Measurements from ENCODE around the gene PKLR.
A peak's percentile ranks its signal among the peaks of the same experiment; 100 is the strongest.
"Not testable (repeated sequence)": the region's sequence is repeated elsewhere in the genome, so short reads cannot be mapped to it uniquely, and the experiment has no call there.

PKLR gene

GRCh38 chr1:155247667-155248553, 53.3 kb downstream of the PKLR start:
- no peak overlapping the region for H3K4me3 ChIP-seq (ENCODE audit: low read length)
- H3K27me3 ChIP-seq (ENCODE audit: control insufficient read depth, insufficient read depth, low read length): no peaks in the 10 kb centered on the region
- no peaks in the 10 kb centered on the region for H3K9me3 ChIP-seq (ENCODE audit: control insufficient read depth, insufficient read depth, low read length)
- peaks cover 4% of the 10 kb centered on the region for H3K36me3 ChIP-seq (ENCODE audit: control insufficient read depth, insufficient read depth, low read length)
- no peak overlapping the region for H3K27ac ChIP-seq (ENCODE audit: low read length)
- peaks cover 4% of the 10 kb centered on the region; the same call in 1 of the 2 replicates for H3K4me1 ChIP-seq (ENCODE audit: control insufficient read depth, insufficient read depth, low read length)
- no CpG with 5 or more reads among the region's 26 CpGs for WGBS (ENCODE audit: insufficient coverage, insufficient read length)
- no peak for DNase-seq (ENCODE audit: low read depth, low spot score)

- H3K4me3 ChIP-seq (ENCODE audit: low read length); DNase-seq (ENCODE audit: low read depth, low spot score); H3K27me3 ChIP-seq (ENCODE audit: control insufficient read depth, insufficient read depth, low read length); H3K27ac ChIP-seq (ENCODE audit: low read length); H3K36me3 ChIP-seq (ENCODE audit: control insufficient read depth, insufficient read depth, low read length); H3K4me1 ChIP-seq (ENCODE audit: control insufficient read depth, insufficient read depth, low read length); H3K9me3 ChIP-seq (ENCODE audit: control insufficient read depth, insufficient read depth, low read length): not testable (repeated sequence)
- WGBS (ENCODE audit: insufficient coverage, insufficient read length): no CpG with 5 or more reads among the region's 3 CpGs
These were observed 54.4 kb downstream of the PKLR start for GRCh38 chr1:155246796-155247195.

- no CpG with 5 or more reads among the region's 8 CpGs for WGBS (ENCODE audit: insufficient coverage, insufficient read length)
- peaks cover 6% of the 10 kb centered on the region; the same call in 1 of the 2 replicates for H3K4me1 ChIP-seq (ENCODE audit: control insufficient read depth, insufficient read depth, low read length)
- no peaks in the 10 kb centered on the region for H3K9me3 ChIP-seq (ENCODE audit: control insufficient read depth, insufficient read depth, low read length)
- H3K36me3 ChIP-seq (ENCODE audit: control insufficient read depth, insufficient read depth, low read length): peaks cover 4% of the 10 kb centered on the region
- H3K27me3 ChIP-seq (ENCODE audit: control insufficient read depth, insufficient read depth, low read length): no peaks in the 10 kb centered on the region
- no peak for DNase-seq (ENCODE audit: low read depth, low spot score)
- H3K27ac ChIP-seq (ENCODE audit: low read length): no peak overlapping the region
- peak overlapping the region; percentile 37; the same call in 1 of the 2 replicates for H3K4me3 ChIP-seq (ENCODE audit: low read length)
These were observed 56.1 kb downstream of the PKLR start for GRCh38 chr1:155245163-155245524.

GRCh38 chr1:155244368-155245162, 56.7 kb downstream of the PKLR start:
- H3K9me3 ChIP-seq (ENCODE audit: control insufficient read depth, insufficient read depth, low read length): no peaks in the 10 kb centered on the region
- WGBS (ENCODE audit: insufficient coverage, insufficient read length): no CpG with 5 or more reads among the region's 53 CpGs
- H3K27me3 ChIP-seq (ENCODE audit: control insufficient read depth, insufficient read depth, low read length): no peaks in the 10 kb centered on the region
- no peak overlapping the region for H3K27ac ChIP-seq (ENCODE audit: low read length)
- peak overlapping the region; percentile 48; the same call in 1 of the 2 replicates for H3K4me3 ChIP-seq (ENCODE audit: low read length)
- H3K36me3 ChIP-seq (ENCODE audit: control insufficient read depth, insufficient read depth, low read length): peaks cover 4% of the 10 kb centered on the region
- peaks cover 5% of the 10 kb centered on the region; the same call in 1 of the 2 replicates for H3K4me1 ChIP-seq (ENCODE audit: control insufficient read depth, insufficient read depth, low read length)
- DNase-seq (ENCODE audit: low read depth, low spot score): peak; percentile 83

- no peaks in the 10 kb centered on the region for H3K9me3 ChIP-seq (ENCODE audit: control insufficient read depth, insufficient read depth, low read length)
- H3K4me1 ChIP-seq (ENCODE audit: control insufficient read depth, insufficient read depth, low read length): peaks cover 5% of the 10 kb centered on the region; the same call in 1 of the 2 replicates
- peaks cover 4% of the 10 kb centered on the region for H3K36me3 ChIP-seq (ENCODE audit: control insufficient read depth, insufficient read depth, low read length)
- H3K27me3 ChIP-seq (ENCODE audit: control insufficient read depth, insufficient read depth, low read length): no peaks in the 10 kb centered on the region
- no peak overlapping the region for H3K4me3 ChIP-seq (ENCODE audit: low read length)
- no peak overlapping the region for H3K27ac ChIP-seq (ENCODE audit: low read length)
- no peak for DNase-seq (ENCODE audit: low read depth, low spot score)
- WGBS (ENCODE audit: insufficient coverage, insufficient read length): no CpG with 5 or more reads among the region's 3 CpGs
These were observed 58.4 kb downstream of the PKLR start for GRCh38 chr1:155242805-155243358.

GRCh38 chr1:155241841-155242264, 59.4 kb downstream of the PKLR start:
- Histone ChIP-seq H3K4me3 (ENCODE audit: low read length) (no peak overlapping the region), H3K4me1 (ENCODE audit: control insufficient read depth, insufficient read depth, low read length) (peaks cover 5% of the 10 kb centered on the region; the same call in 1 of the 2 replicates), H3K27ac (ENCODE audit: low read length) (no peak overlapping the region), H3K27me3 (ENCODE audit: control insufficient read depth, insufficient read depth, low read length) (no peaks in the 10 kb centered on the region), H3K9me3 (ENCODE audit: control insufficient read depth, insufficient read depth, low read length) (no peaks in the 10 kb centered on the region), H3K36me3 (ENCODE audit: control insufficient read depth, insufficient read depth, low read length) (no peaks in the 10 kb centered on the region)
- no CpG with 5 or more reads among the region's 4 CpGs for WGBS (ENCODE audit: insufficient coverage, insufficient read length)
- no peak for DNase-seq (ENCODE audit: low read depth, low spot score)

GRCh38 chr1:155241069-155241679, 60.1 kb downstream of the PKLR start:
- no peak for DNase-seq (ENCODE audit: low read depth, low spot score)
- Histone ChIP-seq H3K27me3 (ENCODE audit: control insufficient read depth, insufficient read depth, low read length) (no peaks in the 10 kb centered on the region), H3K4me1 (ENCODE audit: control insufficient read depth, insufficient read depth, low read length) (peaks cover 5% of the 10 kb centered on the region; the same call in 1 of the 2 replicates), H3K4me3 (ENCODE audit: low read length) (peak overlapping the region; percentile 21; the same call in 1 of the 2 replicates), H3K36me3 (ENCODE audit: control insufficient read depth, insufficient read depth, low read length) (no peaks in the 10 kb centered on the region), H3K9me3 (ENCODE audit: control insufficient read depth, insufficient read depth, low read length) (no peaks in the 10 kb centered on the region), H3K27ac (ENCODE audit: low read length) (no peak overlapping the region)
- no CpG with 5 or more reads among the region's 4 CpGs for WGBS (ENCODE audit: insufficient coverage, insufficient read length)
